Endothelial cell (in vitro differentiated cells): ENCODE results near the gene NR0B2. TPM values are rescaled to one million over a fixed set of nuclear protein-coding genes. Genes with fewer than 3 reads are reported as not detected.

ENCODE experiments used
- DNase-seq: peaks from one replicate; pipeline ENCODE4 v3.0.0; 2021; ENCODE audit warnings: low spot score
- H3K27ac Mint-ChIP-seq: one replicate; pipeline ENCODE4 v1.8.0; 2021; ENCODE audit warnings: mixed read lengths, inconsistent platforms; ENCODE audit not compliant: unreplicated experiment
- H3K27me3 Mint-ChIP-seq: one replicate; pipeline ENCODE4 v1.8.0; 2021; ENCODE audit warnings: mild to moderate bottlenecking, moderate library complexity, mixed read lengths, inconsistent platforms; ENCODE audit not compliant: unreplicated experiment
- H3K36me3 Mint-ChIP-seq: one replicate; pipeline ENCODE4 v1.8.0; 2021; ENCODE audit warnings: mild to moderate bottlenecking, low read depth, mixed read lengths, inconsistent platforms; ENCODE audit not compliant: unreplicated experiment
- H3K4me1 Mint-ChIP-seq: one replicate; pipeline ENCODE4 v1.8.0; 2021; ENCODE audit warnings: mild to moderate bottlenecking, mixed read lengths, inconsistent platforms; ENCODE audit not compliant: unreplicated experiment
- H3K4me3 Mint-ChIP-seq: one replicate; pipeline ENCODE4 v1.8.0; 2021; ENCODE audit warnings: mild to moderate bottlenecking, mixed read lengths, inconsistent platforms; ENCODE audit not compliant: unreplicated experiment
- H3K9me3 Mint-ChIP-seq: one replicate; pipeline ENCODE4 v1.8.0; 2021; ENCODE audit warnings: mixed read lengths, inconsistent platforms; ENCODE audit not compliant: unreplicated experiment
- CTCF ChIP-seq: fragments of 200-600 bp; sonication (generic); IDR thresholded peaks from one replicate; pipeline ENCODE4 v1.5.0; 2021; ENCODE audit warnings: antibody characterized with exemption; ENCODE audit not compliant: unreplicated experiment
- total RNA-seq: library from RNA; stranded (reverse); fragmentation: NEBNext Ultra II Directional; extraction: Animal tissue kit (Norgen Biotek cat#: 25700); gene quantifications from one replicate; pipeline ENCODE4 v1.2.1, GENCODE V29; 2021; ENCODE audit not compliant: unreplicated experiment

The NR0B2 gene
- total RNA-seq, 1 donor from 2014 or later: not detected

GRCh38 chr1:26959270-26959669, 45.5 kb upstream of the NR0B2 start:
- no peak overlapping the region for H3K4me3 Mint-ChIP-seq
- no peaks in the 10 kb centered on the region for H3K36me3 Mint-ChIP-seq
- peaks cover 8% of the 10 kb centered on the region for H3K27me3 Mint-ChIP-seq
- no peak for DNase-seq
- no peaks in the 10 kb centered on the region for H3K9me3 Mint-ChIP-seq
- peaks cover 16% of the 10 kb centered on the region for H3K4me1 Mint-ChIP-seq
- no peak overlapping the region for H3K27ac Mint-ChIP-seq
- TF ChIP-seq CTCF: no peak

DNA sequence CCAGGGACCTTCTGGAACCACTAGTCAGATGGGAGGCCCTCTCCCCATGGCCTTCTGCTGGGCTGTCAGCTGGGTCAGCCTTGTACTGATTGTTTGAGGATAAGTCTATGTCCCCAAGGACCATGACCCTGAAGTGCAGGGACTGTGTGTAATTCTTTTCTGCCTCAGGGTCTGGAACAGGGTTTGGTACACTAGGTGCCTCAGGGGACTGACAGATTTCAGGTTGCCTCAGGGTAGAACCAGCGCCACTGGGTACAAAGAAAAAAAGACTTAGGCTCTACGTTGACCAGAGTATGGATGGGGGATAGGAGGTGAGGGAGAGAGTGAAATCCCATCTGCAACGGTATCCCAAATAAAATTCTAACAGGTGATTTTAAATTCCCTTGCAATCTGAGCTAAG, 43.5 kb upstream of the NR0B2 start:
- TF ChIP-seq CTCF: no peak
- Mint-ChIP-seq H3K4me3 (no peak overlapping the region), H3K4me1 (peaks cover 10% of the 10 kb centered on the region), H3K9me3 (no peaks in the 10 kb centered on the region), H3K27ac (no peak overlapping the region), H3K36me3 (no peaks in the 10 kb centered on the region), H3K27me3 (peaks cover 10% of the 10 kb centered on the region)
- no peak for DNase-seq

DNA sequence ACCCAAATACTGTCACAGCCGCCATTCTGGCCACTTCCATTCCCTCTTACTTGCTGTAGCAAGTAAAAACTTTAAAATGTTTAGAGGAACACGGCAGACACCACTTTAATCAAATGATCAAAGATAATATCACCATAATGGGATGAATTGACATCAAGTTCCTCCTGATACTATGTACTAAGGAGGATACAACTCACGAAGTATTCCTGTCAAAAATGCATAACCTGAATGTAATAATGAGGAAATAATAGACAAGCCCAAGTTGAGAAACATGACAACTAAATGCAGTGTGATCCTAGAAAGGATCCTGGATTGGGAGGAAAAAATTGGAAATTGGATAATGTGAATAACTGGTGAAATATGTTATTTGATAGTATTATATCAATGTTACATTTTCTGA, 42.5 kb upstream of the NR0B2 start:
- peaks cover 13% of the 10 kb centered on the region for H3K27me3 Mint-ChIP-seq
- DNase-seq: no peak
- no peak for TF ChIP-seq CTCF

GRCh38 chr1:26953374-26953773, 39.6 kb upstream of the NR0B2 start:
- Mint-ChIP-seq H3K4me1 (no peaks in the 10 kb centered on the region), H3K27me3 (peaks cover 8% of the 10 kb centered on the region), H3K9me3 (no peaks in the 10 kb centered on the region), H3K4me3 (no peak overlapping the region), H3K27ac (no peak overlapping the region), H3K36me3 (no peaks in the 10 kb centered on the region)
- no peak for TF ChIP-seq CTCF
- no peak for DNase-seq

More for the DNA sequence above, 42.5 kb upstream of the NR0B2 start:
- H3K27ac Mint-ChIP-seq: no peak overlapping the region
- H3K36me3 Mint-ChIP-seq: no peaks in the 10 kb centered on the region
- no peaks in the 10 kb centered on the region for H3K9me3 Mint-ChIP-seq
- H3K4me1 Mint-ChIP-seq: peaks cover 6% of the 10 kb centered on the region
- no peak overlapping the region for H3K4me3 Mint-ChIP-seq

GRCh38 chr1:26951821-26952497, 38.2 kb upstream of the NR0B2 start:
- H3K9me3 Mint-ChIP-seq: no peaks in the 10 kb centered on the region
- no peak for DNase-seq
- no peak for TF ChIP-seq CTCF
- no peak overlapping the region for H3K4me3 Mint-ChIP-seq
- no peaks in the 10 kb centered on the region for H3K36me3 Mint-ChIP-seq
- H3K27me3 Mint-ChIP-seq: peaks cover 8% of the 10 kb centered on the region
- H3K27ac Mint-ChIP-seq: no peak overlapping the region
- no peaks in the 10 kb centered on the region for H3K4me1 Mint-ChIP-seq
